Activated T-helper 17 cell treated with anti-CD3 and anti-CD28 coated beads, Interleukin-2, amount 50 U/mL, for 72 hours (primary cell): ENCODE measurements around the gene KXD1. TPM values are rescaled to one million over a fixed set of nuclear protein-coding genes. Genes with fewer than 3 reads are reported as not detected.
"Not testable (repeated sequence)": the region's sequence is repeated elsewhere in the genome, so short reads cannot be mapped to it uniquely, and the experiment has no call there.

ENCODE experiments used
- ATAC-seq: fragments of 150-1000 bp; cut with Tn5 transposase; replicated peaks from 2 replicates; pipeline ENCODE4 v1.10.0; 2021; ENCODE audit warnings: mild to moderate bottlenecking, moderate library complexity
- H3K27ac Mint-ChIP-seq: one replicate; pipeline ENCODE4 v1.8.0; 2022; ENCODE audit warnings: mixed read lengths
- H3K27me3 Mint-ChIP-seq: one replicate; pipeline ENCODE4 v1.8.0; 2022; ENCODE audit warnings: mixed read lengths
- H3K36me3 Mint-ChIP-seq: one replicate; pipeline ENCODE4 v1.8.0; 2022; ENCODE audit warnings: low read depth, mild to moderate bottlenecking, mixed read lengths
- H3K4me1 Mint-ChIP-seq: one replicate; pipeline ENCODE4 v1.8.0; 2022; ENCODE audit warnings: mixed read lengths
- H3K4me3 Mint-ChIP-seq: one replicate; pipeline ENCODE4 v1.8.0; 2022; ENCODE audit warnings: mild to moderate bottlenecking, mixed read lengths
- H3K9me3 Mint-ChIP-seq: one replicate; pipeline ENCODE4 v1.8.0; 2022; ENCODE audit warnings: mixed read lengths
- total RNA-seq, 2 donors: library from RNA; stranded (reverse); gene quantifications; one replicate each; pipeline ENCODE4 v1.2.3, GENCODE V29; 2022

KXD1 gene
- total RNA-seq, 2 donors from 2014 or later: 116 to 118 TPM

DNA sequence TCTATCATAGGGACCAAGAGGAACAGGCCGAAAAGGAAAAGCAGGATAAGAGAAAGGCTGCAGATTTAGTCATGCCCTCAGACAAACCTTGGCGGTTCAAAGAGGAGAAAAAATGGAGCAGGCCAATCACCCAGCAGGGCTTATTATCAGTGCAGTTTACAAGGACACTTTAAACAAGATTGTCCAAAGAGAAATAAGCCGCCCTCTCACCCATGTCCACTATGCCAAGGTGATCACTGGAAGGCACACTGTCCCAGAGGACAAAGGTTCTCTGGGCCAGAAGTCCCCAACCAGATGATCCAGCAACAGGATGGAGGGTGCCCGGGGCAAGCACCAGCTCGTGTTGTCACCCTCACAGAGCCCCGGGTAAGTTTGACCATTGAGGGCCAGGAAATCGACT is 22.6 kb downstream of the KXD1 start:
- peaks cover 4% of the 10 kb centered on the region for H3K4me1 Mint-ChIP-seq

DNA sequence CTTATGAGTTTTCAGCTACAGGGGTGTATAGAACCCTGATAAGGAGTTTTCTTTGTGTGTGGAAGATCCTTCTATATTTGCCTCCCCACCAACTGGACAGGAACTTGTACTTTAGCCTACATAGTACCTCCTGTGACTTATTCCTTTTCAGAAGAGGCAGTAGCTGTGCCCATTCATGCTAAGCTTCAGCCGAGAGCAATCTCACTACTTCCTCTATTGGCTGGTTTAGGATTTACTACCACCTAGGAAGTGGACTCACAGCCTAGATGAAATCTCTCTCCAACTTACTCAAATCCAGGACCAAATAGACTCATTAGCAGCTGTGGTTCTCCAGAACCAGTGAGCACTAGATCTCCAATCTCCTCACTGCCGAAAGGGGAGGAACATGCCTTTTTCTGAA is 28.6 kb downstream of the KXD1 start:
- peaks cover 10% of the 10 kb centered on the region for H3K4me1 Mint-ChIP-seq
- no peaks in the 10 kb centered on the region for H3K27me3 Mint-ChIP-seq
- no peak for ATAC-seq
- H3K27ac Mint-ChIP-seq: peak overlapping the region; percentile 12
- no peak overlapping the region for H3K4me3 Mint-ChIP-seq
- peaks cover 19% of the 10 kb centered on the region for H3K36me3 Mint-ChIP-seq
- no peaks in the 10 kb centered on the region for H3K9me3 Mint-ChIP-seq

More for the DNA sequence above, 22.6 kb downstream of the KXD1 start:
- no peaks in the 10 kb centered on the region for H3K27me3 Mint-ChIP-seq
- H3K27ac Mint-ChIP-seq: no peak overlapping the region
- peaks cover 34% of the 10 kb centered on the region for H3K36me3 Mint-ChIP-seq
- no peak overlapping the region for H3K4me3 Mint-ChIP-seq
- ATAC-seq: no peak
- H3K9me3 Mint-ChIP-seq: no peaks in the 10 kb centered on the region

DNA sequence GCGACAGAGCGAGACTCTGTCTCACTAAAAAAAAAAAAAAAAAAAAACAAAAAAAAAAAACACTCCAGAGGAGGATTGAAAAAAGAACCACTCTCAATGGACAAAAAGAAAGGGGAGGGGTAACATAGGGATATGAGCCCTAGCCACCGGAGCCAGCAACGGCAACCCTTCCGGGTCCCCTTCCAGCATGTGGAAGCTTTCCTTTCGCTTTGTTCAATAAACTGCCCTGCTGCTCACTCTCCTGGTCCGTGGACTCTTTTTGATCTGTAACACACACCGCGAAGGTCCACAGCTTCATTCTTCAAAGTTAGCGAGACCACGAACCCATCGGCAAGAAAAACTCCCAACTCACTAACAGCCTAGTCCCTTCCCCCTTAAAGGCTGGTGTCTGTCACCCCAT is 29.9 kb downstream of the KXD1 start:
- Mint-ChIP-seq H3K4me1 (peaks cover 10% of the 10 kb centered on the region), H3K27me3 (no peaks in the 10 kb centered on the region), H3K4me3 (peak overlapping the region; percentile 91), H3K9me3 (no peaks in the 10 kb centered on the region), H3K36me3 (peaks cover 25% of the 10 kb centered on the region), H3K27ac (no peak overlapping the region)
- ATAC-seq: no peak

DNA sequence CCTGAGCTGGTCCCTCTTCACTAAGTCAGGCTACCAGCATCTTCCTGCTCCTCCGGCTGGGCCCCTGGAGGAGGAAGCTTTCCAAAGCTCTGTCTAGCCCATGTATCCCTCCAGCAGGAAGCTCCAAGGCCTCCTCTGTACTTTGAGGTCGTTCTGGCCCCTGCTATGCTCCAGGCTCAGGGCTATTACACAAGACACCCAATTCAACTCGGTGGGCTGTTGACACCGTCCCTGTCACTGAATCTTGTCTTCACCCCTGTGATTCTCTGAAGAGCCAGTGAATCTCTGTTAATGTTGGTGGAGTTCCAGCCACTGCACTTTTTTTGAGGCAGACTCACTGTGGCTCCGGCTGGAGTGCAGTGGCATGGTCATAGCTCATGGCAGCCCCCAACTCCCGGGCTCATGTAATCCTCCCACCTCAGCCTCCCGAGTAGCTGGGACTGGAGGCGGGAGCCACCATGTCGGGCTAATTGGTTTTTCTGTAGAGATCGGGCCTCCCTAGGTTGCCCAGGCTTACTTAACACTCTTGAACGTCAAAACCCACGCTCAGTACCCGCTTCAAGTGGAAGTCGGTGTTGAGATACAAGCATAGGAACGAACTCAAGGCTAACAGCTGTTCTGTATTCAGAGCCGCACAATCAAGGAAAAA is 30.4 kb downstream of the KXD1 start:
- H3K4me3 Mint-ChIP-seq: peak overlapping the region; percentile 91
- peaks cover 25% of the 10 kb centered on the region for H3K36me3 Mint-ChIP-seq
- no peaks in the 10 kb centered on the region for H3K27me3 Mint-ChIP-seq
- ATAC-seq: peak; percentile 4
- peaks cover 10% of the 10 kb centered on the region for H3K4me1 Mint-ChIP-seq
- no peaks in the 10 kb centered on the region for H3K9me3 Mint-ChIP-seq
- H3K27ac Mint-ChIP-seq: peak overlapping the region; percentile 92

DNA sequence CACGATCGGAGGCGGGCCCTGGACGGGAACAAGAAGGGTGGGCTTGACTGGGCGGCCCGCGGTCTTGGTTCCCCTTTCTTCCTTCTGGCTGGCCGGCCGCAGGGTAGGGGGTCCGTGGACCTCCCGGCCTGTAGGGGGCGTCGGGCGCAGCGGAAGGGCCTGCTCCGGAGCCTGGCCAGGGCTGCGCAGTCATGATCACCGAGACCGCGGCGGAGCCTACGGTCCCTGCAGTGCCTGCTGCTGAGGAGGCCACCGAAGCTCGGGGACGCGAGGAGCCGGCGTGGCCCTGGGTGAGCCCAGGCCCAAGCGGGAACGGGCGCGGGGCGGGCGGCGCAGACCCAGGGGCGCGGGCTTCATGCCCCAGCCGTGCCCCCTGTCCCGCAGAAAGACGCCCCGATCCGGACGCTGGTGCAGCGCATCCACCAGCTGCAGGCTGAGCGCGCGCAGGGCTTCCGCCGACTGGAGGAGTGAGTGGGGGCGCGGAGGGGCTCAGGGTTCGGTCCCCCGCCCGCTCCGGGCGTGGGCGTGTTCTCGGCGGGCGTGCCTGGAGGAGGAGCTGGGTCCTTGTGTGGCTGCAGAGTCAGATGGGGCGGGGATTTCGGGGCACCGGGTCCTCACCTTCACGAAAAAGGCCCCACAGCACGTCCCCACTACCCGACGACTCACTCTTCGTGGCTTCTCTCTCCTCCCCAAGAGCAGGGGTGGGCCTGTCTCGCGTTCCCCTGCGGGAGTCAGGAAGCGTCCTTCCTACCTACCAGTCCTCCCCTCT is 31.1 kb downstream of the KXD1 start, which contains the start of gene REX1BD:
REX1BD (plus strand) TSS at position 188 of the 769 bp plus-strand sequence; CDS start at position 192, 4 bp downstream.
- H3K9me3 Mint-ChIP-seq: no peaks in the 10 kb centered on the region
- H3K36me3 Mint-ChIP-seq: peaks cover 25% of the 10 kb centered on the region
- no peaks in the 10 kb centered on the region for H3K27me3 Mint-ChIP-seq
- peak within 1 kb of the TSS; percentile 93 for H3K27ac Mint-ChIP-seq
- peaks cover 10% of the 10 kb centered on the region for H3K4me1 Mint-ChIP-seq
- peak within 1 kb of the TSS; percentile 91 for H3K4me3 Mint-ChIP-seq
- ATAC-seq: peak; percentile 88

DNA sequence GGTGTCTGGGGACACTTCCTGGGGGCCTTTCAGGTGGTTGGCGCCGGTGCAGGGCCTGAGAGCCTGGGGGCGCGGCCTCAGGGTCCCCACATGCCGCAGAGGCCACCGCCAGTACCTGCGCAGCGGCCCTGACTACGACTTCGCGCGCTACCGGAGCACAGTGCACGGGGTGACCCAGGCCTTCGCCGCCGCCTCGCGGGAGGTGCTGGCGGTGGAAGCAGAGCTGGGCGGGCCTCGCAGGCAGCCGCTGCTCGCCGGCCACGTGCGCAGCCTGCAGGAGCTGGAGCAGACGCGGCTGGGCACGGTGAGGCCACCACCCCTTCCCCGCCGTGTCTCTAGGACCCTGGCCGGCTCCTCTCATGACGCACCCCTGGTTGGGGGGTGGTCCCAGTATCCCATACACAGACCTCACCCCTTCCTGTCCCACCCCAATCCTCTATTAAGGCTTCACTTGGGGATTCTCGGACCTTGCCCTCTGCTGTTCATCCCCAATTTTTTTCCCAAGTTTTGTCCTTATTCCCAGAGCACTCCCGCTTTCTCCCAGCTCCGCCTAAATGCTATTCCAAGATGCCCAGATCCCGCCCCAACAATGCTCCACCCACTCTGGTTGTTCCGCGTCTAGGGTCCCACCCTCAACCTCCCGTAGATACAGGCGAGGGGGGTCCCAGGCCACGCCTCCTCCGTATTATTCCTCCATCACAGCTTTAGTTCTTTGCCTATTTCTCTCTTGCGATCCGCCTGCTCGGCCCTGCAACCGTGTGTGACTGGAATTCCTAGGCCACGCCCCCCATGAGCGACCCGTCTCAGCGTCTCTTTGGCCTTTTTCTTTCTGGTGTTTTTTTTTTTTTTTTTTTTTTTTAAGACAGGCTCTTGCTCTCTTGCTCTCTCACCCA is 32.0 kb downstream of the KXD1 start:
- ATAC-seq: peak; percentile 65
- no peaks in the 10 kb centered on the region for H3K9me3 Mint-ChIP-seq
- H3K4me3 Mint-ChIP-seq: peak overlapping the region; percentile 91
- peaks cover 25% of the 10 kb centered on the region for H3K36me3 Mint-ChIP-seq
- peak overlapping the region; percentile 93 for H3K27ac Mint-ChIP-seq
- H3K27me3 Mint-ChIP-seq: no peaks in the 10 kb centered on the region
- H3K4me1 Mint-ChIP-seq: peaks cover 12% of the 10 kb centered on the region

DNA sequence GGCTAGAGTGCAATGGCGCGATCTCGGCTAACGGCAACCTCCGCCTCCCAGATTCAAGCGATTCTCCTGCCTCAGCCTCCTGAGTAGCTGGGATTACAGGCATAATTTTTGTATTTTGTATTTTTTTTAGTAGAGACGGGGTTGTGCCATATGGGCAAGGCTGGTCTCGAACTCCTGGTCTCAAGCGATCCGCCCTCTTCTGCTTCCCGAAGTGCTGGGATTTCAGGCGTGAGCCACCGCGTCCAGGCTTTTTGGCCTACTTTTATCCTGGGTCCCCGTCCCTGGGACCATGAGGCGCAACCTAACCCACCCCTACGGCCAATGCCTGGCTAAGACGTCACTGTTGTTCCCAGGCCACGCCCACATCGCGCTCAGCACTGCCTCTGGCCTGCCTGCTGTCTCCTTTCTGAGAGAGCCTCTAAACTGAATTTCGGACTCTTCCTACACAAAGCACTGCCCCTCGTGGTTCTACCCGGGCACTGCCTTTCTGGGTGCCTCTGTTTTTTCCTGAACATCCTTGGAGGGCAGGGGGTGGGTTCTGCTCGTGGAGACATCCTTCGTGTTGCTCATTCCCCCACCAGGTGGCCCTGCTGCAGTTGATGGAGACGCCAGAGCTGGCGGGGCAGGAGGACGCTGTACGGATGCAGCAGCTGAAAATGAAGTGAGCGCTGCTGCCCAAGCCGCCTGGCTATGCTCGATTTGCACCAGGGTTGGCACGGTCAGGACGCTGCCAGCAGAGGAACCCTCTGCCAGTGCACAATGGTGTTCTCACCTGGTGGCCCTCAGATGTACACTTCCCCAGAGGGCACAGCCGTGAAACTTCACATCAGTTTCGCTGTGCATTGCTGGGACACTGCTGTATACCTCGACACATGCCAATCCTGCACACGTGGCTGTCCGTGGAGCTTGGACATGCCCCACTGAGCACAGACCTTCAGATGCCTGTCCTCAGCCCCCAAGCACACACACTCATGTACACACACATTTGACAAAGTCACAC is 32.9 kb downstream of the KXD1 start:
- H3K4me3 Mint-ChIP-seq: peak overlapping the region; percentile 91
- ATAC-seq: no peak
- H3K36me3 Mint-ChIP-seq: peaks cover 25% of the 10 kb centered on the region
- H3K9me3 Mint-ChIP-seq: no peaks in the 10 kb centered on the region
- no peaks in the 10 kb centered on the region for H3K27me3 Mint-ChIP-seq
- H3K27ac Mint-ChIP-seq: peak overlapping the region; percentile 93
- H3K4me1 Mint-ChIP-seq: peaks cover 14% of the 10 kb centered on the region

DNA sequence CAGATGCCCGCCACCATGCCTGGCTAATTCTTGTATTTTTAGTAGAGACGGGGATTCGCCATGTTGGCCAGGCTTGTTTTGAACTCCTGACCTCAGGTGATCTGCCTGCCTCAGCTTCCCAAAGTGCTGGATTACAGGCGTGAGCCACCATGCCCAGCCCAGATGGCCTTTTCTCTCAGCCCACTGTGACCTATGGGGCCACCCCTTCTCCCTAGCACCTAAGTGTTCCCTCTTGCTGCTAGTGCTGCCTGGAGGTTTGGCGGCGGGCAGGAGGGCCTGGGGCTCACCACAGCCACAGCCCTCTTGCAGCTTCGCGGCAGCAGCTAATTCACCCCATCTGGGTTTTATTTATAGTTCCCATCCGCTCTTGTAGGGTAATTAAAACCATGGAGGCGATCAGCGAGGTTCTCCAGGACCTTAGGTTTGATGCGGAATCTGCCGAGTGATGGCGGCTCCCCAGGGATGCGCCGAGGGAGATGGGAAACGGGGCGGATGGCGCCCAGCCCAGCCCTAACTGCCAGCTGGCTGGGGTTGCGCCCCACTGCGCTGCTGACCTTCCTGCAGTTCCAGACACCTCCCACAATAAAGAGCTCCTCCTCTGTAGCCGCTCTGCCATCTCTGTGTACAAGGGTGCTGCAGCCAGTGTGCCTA is 34.2 kb downstream of the KXD1 start:
- Mint-ChIP-seq H3K9me3 (no peaks in the 10 kb centered on the region), H3K36me3 (peaks cover 25% of the 10 kb centered on the region), H3K4me3 (peak overlapping the region; percentile 91), H3K4me1 (peaks cover 14% of the 10 kb centered on the region), H3K27ac (no peak overlapping the region), H3K27me3 (no peaks in the 10 kb centered on the region)
- no peak for ATAC-seq

DNA sequence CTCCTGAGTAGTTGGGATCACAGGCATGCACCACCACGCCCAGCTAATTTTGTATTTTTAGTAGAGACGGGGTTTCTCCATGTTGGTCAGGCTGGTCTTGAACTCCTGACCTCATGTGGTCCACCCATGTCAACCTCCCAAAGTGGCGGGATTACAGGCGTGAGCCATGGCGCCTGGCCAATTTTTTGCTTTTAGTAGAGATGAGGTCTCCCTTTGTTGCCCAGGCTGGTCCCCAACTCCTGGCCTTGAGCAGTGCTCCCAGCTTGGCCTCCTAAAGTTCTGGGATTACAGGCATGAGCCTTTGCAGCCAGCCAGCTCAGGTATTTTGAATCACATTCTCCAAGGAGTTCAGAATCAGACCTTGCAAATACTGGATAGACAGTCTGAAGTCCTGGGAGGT is 35.1 kb downstream of the KXD1 start:
- H3K27ac Mint-ChIP-seq, H3K4me3 Mint-ChIP-seq, H3K9me3 Mint-ChIP-seq, H3K27me3 Mint-ChIP-seq, ATAC-seq: not testable (repeated sequence)
- H3K36me3 Mint-ChIP-seq: peaks cover 25% of the 10 kb centered on the region
- H3K4me1 Mint-ChIP-seq: peaks cover 14% of the 10 kb centered on the region

DNA sequence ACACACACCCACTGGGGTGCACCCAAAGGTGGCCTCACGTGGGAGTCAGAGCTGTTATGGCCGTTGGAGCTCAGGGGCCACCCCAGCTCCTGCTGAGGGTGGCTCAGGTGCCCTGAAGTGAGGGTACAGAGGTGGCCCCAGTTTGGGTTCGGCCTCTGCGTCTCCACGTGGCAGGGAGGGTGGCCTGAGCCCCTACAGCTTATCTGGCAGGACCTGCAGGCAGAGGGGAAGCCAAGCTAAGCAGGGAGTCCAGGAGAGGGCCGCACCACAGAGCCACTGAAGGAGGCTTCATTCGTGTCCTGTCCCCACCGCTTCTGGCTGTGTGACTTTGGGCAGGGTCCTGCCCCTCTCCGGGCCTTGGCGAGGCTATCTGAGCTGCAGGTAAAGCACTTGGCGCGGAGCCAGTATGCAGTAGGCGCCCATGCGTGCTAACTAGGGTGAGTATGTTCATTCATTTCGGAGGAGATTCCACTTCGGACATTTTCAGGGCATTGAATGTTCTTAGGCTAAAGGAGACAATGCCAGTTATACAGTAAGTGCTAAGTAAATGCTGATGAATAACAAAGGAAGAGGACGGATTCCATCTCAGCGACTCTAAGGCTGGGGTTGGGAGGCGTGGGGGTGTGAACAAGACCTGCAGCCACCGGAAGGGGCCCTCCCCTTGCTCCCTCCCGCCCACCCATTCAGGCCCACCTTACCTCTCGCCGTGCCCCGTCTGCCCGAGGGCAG is 35.9 kb downstream of the KXD1 start:
- Mint-ChIP-seq H3K27me3 (no peaks in the 10 kb centered on the region), H3K4me1 (peaks cover 8% of the 10 kb centered on the region), H3K36me3 (peaks cover 25% of the 10 kb centered on the region), H3K27ac (no peak overlapping the region), H3K9me3 (no peaks in the 10 kb centered on the region), H3K4me3 (peak overlapping the region; percentile 64)
- no peak for ATAC-seq

DNA sequence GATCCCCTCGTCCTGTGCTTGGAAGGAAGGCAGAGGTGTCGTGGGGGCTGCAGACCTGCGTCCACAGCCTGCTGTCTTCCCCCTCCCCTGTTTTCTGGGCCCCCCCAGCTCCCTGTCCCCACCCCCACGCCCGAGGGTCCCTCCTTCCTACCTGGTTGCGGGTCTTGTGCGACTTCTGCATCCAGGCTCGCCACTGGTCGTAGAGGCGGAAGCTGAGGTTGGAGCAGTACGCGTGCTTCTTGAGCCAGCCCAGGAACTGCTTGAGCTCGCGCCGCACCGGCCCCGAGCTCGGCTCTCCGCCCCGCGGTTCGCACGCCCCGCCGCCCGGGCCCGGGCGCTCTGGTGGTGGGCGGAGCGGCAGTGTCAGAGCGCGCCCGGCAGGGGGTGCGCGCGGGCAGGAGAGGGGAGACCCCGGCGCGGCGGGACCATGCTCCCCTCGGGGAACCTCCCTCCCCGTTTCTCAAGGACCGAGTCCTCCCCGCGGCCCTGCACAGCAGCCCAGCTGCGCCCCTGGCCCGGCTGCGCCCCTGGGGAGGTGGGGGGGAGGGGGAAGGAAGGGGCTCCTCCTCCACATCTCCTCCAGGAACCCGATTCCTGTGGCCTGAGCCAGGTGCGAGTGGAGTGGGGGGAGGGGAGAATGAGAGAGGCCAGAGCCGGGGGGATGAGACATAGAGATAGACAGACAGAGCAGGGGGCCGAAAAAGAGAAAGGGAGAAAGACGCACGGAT is 36.6 kb downstream of the KXD1 start:
- peak; percentile 74 for ATAC-seq
- peak overlapping the region; percentile 47 for H3K27ac Mint-ChIP-seq
- no peaks in the 10 kb centered on the region for H3K9me3 Mint-ChIP-seq

DNA sequence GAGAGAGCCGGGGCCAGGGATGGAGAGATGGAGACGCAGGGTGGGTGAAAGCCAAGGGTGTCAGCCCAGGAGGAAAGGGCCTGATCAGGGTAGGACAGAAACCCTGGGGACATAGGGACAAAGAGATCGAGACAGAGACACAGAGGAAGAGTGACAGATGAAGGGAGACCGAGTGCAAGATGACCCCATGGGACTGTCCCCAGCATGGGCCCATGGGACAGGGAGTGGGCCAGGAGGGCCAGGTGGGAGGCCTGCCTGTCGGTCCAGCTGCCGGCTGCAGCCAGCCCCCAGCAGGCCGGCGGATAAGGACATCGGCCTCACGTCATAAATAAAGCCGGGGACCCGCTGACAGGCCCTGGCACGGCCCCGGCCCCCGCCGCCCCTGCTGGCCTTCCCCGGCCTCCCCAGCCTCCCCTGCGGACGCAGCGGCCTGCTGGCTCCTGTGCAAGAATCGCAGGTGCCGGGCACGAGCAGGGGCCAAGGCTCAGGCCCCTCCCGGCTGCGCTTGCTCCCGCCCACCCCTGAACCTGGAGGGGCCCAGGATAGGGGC is 37.2 kb downstream of the KXD1 start:
- Mint-ChIP-seq H3K4me3 (peak overlapping the region; percentile 64), H3K4me1 (peaks cover 5% of the 10 kb centered on the region), H3K27ac (peak overlapping the region; percentile 47), H3K9me3 (no peaks in the 10 kb centered on the region), H3K36me3 (peaks cover 20% of the 10 kb centered on the region), H3K27me3 (no peaks in the 10 kb centered on the region)
- ATAC-seq: peak; percentile 3

More for the DNA sequence above, 36.6 kb downstream of the KXD1 start:
- H3K4me3 Mint-ChIP-seq: peak overlapping the region; percentile 64
- peaks cover 25% of the 10 kb centered on the region for H3K36me3 Mint-ChIP-seq
- no peaks in the 10 kb centered on the region for H3K27me3 Mint-ChIP-seq
- H3K4me1 Mint-ChIP-seq: peaks cover 8% of the 10 kb centered on the region
